ENCODE results near the gene P4HTM. TPM values are rescaled to one million over a fixed set of nuclear protein-coding genes. Genes with fewer than 3 reads are reported as not detected.

Gene P4HTM
- total and polyA plus RNA-seq, 7 experiments from 2014 or later = 19.7 to 74.7 (median 52.2) TPM

GRCh38 chr3:49005303-49005680 is 15.3 kb downstream of the P4HTM start:
- no peaks in the 10 kb centered on the region for H3K27me3 Mint-ChIP-seq
- Histone ChIP-seq H3K4me1 (ENCODE audit: control insufficient read depth in 2 of 2, insufficient read depth in 2 of 2, low read length in 2 of 2) (peaks cover 8 to 16% of the 10 kb centered on the region in 2 donors), H3K9me3 (ENCODE audit: control insufficient read depth in 2 of 3, low read length in 3 of 3) (no peaks in the 10 kb centered on the region), H3K4me3 (ENCODE audit: low read length) (no peak overlapping the region), H3K36me3 (ENCODE audit: control insufficient read depth in 2 of 3, insufficient read depth in 3 of 3, low read length in 3 of 3) (peaks cover 0 to 4% (median 0%) of the 10 kb centered on the region in 3 experiments), H3K27me3 (ENCODE audit: control insufficient read depth in 2 of 2, insufficient read depth in 2 of 2, low read length in 2 of 2) (no peaks in the 10 kb centered on the region), H3K27ac (ENCODE audit: low read depth, low read length) (no peak overlapping the region)
- H3K36me3 Mint-ChIP-seq = peaks cover 0 to 5% (median 0%) of the 10 kb centered on the region in 5 donors
- H3K4me1 Mint-ChIP-seq = peaks cover 14 to 29% (median 24%) of the 10 kb centered on the region in 7 donors
- ChIA-PET CTCF (interaction anchor here (2.3 kb wide), 1 partner anchor 16 kb away, joined by 11 read pairs; the partner anchor contains the start of gene NDUFAF3), POLR2A (interaction anchor here (0.6 to 10.4 kb wide), 5 partner anchors 10 to 88 kb away, joined by 4 to 247 read pairs (median 38); partner anchors contain the start of genes DALRD3, NDUFAF3, P4HTM and QRICH1)
- peaks cover 0 to 3% (median 0%) of the 10 kb centered on the region in 11 donors for H3K9me3 Mint-ChIP-seq
- no peak for DNase-seq
- H3K27ac Mint-ChIP-seq = peak overlapping the region in 1 of 9 donors; percentile 48
- intact Hi-C loops (cut with micrococcal nuclease) = loop anchor here (5.0 to 10.0 kb wide), 4 partner anchors 88 to 560 kb away; partner anchors contain the start of genes PFKFB4 (in 2 of the 2), ARIH2 (in 1 of the 2), ATRIP (in 1 of the 2) and CCDC51 (in 1 of the 2)
- H3K4me3 Mint-ChIP-seq = peak overlapping the region in 2 of 10 donors; percentile 14 to 45
- ATAC-seq = no peak

GRCh38 chr3:49005998-49006397 is 16.0 kb downstream of the P4HTM start:
- POLR2A ChIA-PET = interaction anchor here (0.8 to 10.4 kb wide), 8 partner anchors 8 to 334 kb away, joined by 3 to 247 read pairs (median 9); partner anchors contain the start of genes DALRD3, IMPDH2, NDUFAF3 and P4HTM
- DNase-seq = no peak
- no peak for ATAC-seq
- Histone ChIP-seq H3K4me3 (ENCODE audit: low read length) (peak overlapping the region; percentile 96), H3K36me3 (ENCODE audit: control insufficient read depth in 2 of 3, insufficient read depth in 3 of 3, low read length in 3 of 3) (peaks cover 0 to 4% (median 0%) of the 10 kb centered on the region in 3 experiments), H3K27me3 (ENCODE audit: control insufficient read depth in 2 of 2, insufficient read depth in 2 of 2, low read length in 2 of 2) (no peaks in the 10 kb centered on the region), H3K9me3 (ENCODE audit: control insufficient read depth in 2 of 3, low read length in 3 of 3) (no peaks in the 10 kb centered on the region), H3K27ac (ENCODE audit: low read depth, low read length) (no peak overlapping the region), H3K4me1 (ENCODE audit: control insufficient read depth in 2 of 2, insufficient read depth in 2 of 2, low read length in 2 of 2) (peaks cover 8 to 16% of the 10 kb centered on the region in 2 donors)
- peaks cover 0 to 3% (median 0%) of the 10 kb centered on the region in 11 donors for H3K9me3 Mint-ChIP-seq
- peak overlapping the region in 9 of 10 donors; percentile 94 to 100 (median 97) for H3K4me3 Mint-ChIP-seq
- intact Hi-C loops (cut with micrococcal nuclease) = loop anchor here (2.0 to 10.0 kb wide), 5 partner anchors 89 to 669 kb away; partner anchors contain the start of genes PFKFB4 (in 2 of the 2), APEH (in 1 of the 2), ARIH2 (in 1 of the 2) and ATRIP (in 1 of the 2)
- peak overlapping the region in 6 of 9 donors; percentile 41 to 100 (median 98) for H3K27ac Mint-ChIP-seq
- CTCF ChIA-PET = interaction anchor here (1.0 to 2.3 kb wide), 4 partner anchors 9 to 18 kb away, joined by 3 to 11 read pairs (median 9); partner anchors contain the start of gene NDUFAF3
- no peaks in the 10 kb centered on the region for H3K27me3 Mint-ChIP-seq
- H3K4me1 Mint-ChIP-seq = peaks cover 14 to 29% (median 24%) of the 10 kb centered on the region in 7 donors
- peaks cover 0 to 5% (median 0%) of the 10 kb centered on the region in 5 donors for H3K36me3 Mint-ChIP-seq

- H3K36me3 Mint-ChIP-seq = peaks cover 0 to 5% (median 0%) of the 10 kb centered on the region in 5 donors
- Histone ChIP-seq H3K27ac (ENCODE audit: low read depth, low read length) (peak overlapping the region; percentile 90), H3K27me3 (ENCODE audit: control insufficient read depth in 2 of 2, insufficient read depth in 2 of 2, low read length in 2 of 2) (no peaks in the 10 kb centered on the region), H3K4me3 (ENCODE audit: low read length) (peak overlapping the region; percentile 96), H3K9me3 (ENCODE audit: control insufficient read depth in 2 of 3, low read length in 3 of 3) (no peaks in the 10 kb centered on the region), H3K36me3 (ENCODE audit: control insufficient read depth in 2 of 3, insufficient read depth in 3 of 3, low read length in 3 of 3) (peaks cover 0 to 8% (median 0%) of the 10 kb centered on the region in 3 experiments), H3K4me1 (ENCODE audit: control insufficient read depth in 2 of 2, insufficient read depth in 2 of 2, low read length in 2 of 2) (peaks cover 8 to 16% of the 10 kb centered on the region in 2 donors)
- H3K4me1 Mint-ChIP-seq = peaks cover 14 to 29% (median 24%) of the 10 kb centered on the region in 7 donors
- ChIA-PET CTCF (interaction anchor here (0.7 to 2.3 kb wide), 16 partner anchors 10 to 462 kb away, joined by 3 to 25 read pairs (median 6); partner anchors contain the start of genes IMPDH2, KLHDC8B, NDUFAF3 and P4HTM), POLR2A (interaction anchor here (0.7 to 10.4 kb wide), 21 partner anchors 9 to 491 kb away, joined by 3 to 247 read pairs (median 5); partner anchors contain the start of genes ARIH2, DAG1, DALRD3 and IMPDH2)
- H3K9me3 Mint-ChIP-seq = peaks cover 0 to 3% (median 0%) of the 10 kb centered on the region in 11 donors
- DNase-seq (peak in 1 of 9 donors; percentile 25), ATAC-seq (no peak)
- peak overlapping the region; percentile 95 to 100 (median 98) for H3K27ac Mint-ChIP-seq
- peak overlapping the region; percentile 94 to 100 (median 98) for H3K4me3 Mint-ChIP-seq
- H3K27me3 Mint-ChIP-seq = no peaks in the 10 kb centered on the region
- intact Hi-C loops (cut with micrococcal nuclease) = loop anchor here (1.0 to 10.0 kb wide), 16 partner anchors 15 to 668 kb away; partner anchors contain the start of genes DAG1 (in 2 of the 2), PFKFB4 (in 2 of the 2), QRICH1 (in 2 of the 2) and APEH (in 1 of the 2)
Measured at GRCh38 chr3:49006408-49007067, 16.5 kb downstream of the P4HTM start.

GRCh38 chr3:49007068-49007770 is 17.2 kb downstream of the P4HTM start, which contains the start of gene WDR6:
WDR6 (plus strand) TSS chr3:49007391; CDS start chr3:49007432, 41 bp downstream.
- Mint-ChIP-seq H3K4me1 (peaks cover 14 to 34% (median 28%) of the 10 kb centered on the region in 7 donors), H3K9me3 (peaks cover 0 to 3% (median 0%) of the 10 kb centered on the region in 11 donors), H3K27ac (peak within 1 kb of the TSS; percentile 95 to 100 (median 98)), H3K27me3 (no peaks in the 10 kb centered on the region), H3K4me3 (peak within 1 kb of the TSS; percentile 94 to 100 (median 98)), H3K36me3 (peaks cover 0 to 5% (median 0%) of the 10 kb centered on the region in 5 donors)
- Histone ChIP-seq H3K4me1 (ENCODE audit: control insufficient read depth in 2 of 2, insufficient read depth in 2 of 2, low read length in 2 of 2) (peaks cover 8 to 16% of the 10 kb centered on the region in 2 donors), H3K4me3 (ENCODE audit: low read length) (peak within 1 kb of the TSS; percentile 96), H3K27me3 (ENCODE audit: control insufficient read depth in 2 of 2, insufficient read depth in 2 of 2, low read length in 2 of 2) (no peaks in the 10 kb centered on the region), H3K36me3 (ENCODE audit: control insufficient read depth in 2 of 3, insufficient read depth in 3 of 3, low read length in 3 of 3) (peaks cover 0 to 15% (median 0%) of the 10 kb centered on the region in 3 experiments), H3K9me3 (ENCODE audit: control insufficient read depth in 2 of 3, low read length in 3 of 3) (no peaks in the 10 kb centered on the region), H3K27ac (ENCODE audit: low read depth, low read length) (peak within 1 kb of the TSS; percentile 90)
- intact Hi-C loops (cut with micrococcal nuclease) = loop anchor here (1.0 to 10.0 kb wide), 16 partner anchors 14 to 668 kb away; partner anchors contain the start of genes DAG1 (in 2 of the 2), PFKFB4 (in 2 of the 2), QRICH1 (in 2 of the 2) and APEH (in 1 of the 2)
- ChIA-PET POLR2A (interaction anchor here (0.6 to 10.4 kb wide), 24 partner anchors 9 to 1330 kb away, joined by 3 to 247 read pairs (median 4); partner anchors contain the start of genes ARIH2, DAG1, DALRD3 and IMPDH2), CTCF (interaction anchor here (0.6 to 2.1 kb wide), 15 partner anchors 10 to 461 kb away, joined by 3 to 25 read pairs (median 5); partner anchors contain the start of genes IMPDH2, KLHDC8B, NDUFAF3 and P4HTM)
- peak; percentile 86 to 98 (median 96) for DNase-seq
- ATAC-seq = peak; percentile 95

- peak overlapping the region; percentile 94 to 100 (median 98) for H3K4me3 Mint-ChIP-seq
- ATAC-seq (peak; percentile 74), DNase-seq (peak; percentile 71 to 90 (median 81))
- peaks cover 8 to 16% of the 10 kb centered on the region in 2 donors for H3K4me1 ChIP-seq (ENCODE audit: control insufficient read depth in 2 of 2, insufficient read depth in 2 of 2, low read length in 2 of 2)
- ChIA-PET POLR2A (interaction anchor here (0.6 to 10.4 kb wide), 20 partner anchors 11 to 1329 kb away, joined by 3 to 247 read pairs (median 4); partner anchors contain the start of genes ARIH2, DAG1, DALRD3 and IMPDH2), CTCF (interaction anchor here (0.6 to 2.1 kb wide), 11 partner anchors 9 to 437 kb away, joined by 3 to 25 read pairs (median 8); partner anchors contain the start of genes IMPDH2, NDUFAF3 and P4HTM)
- no peaks in the 10 kb centered on the region for H3K27me3 Mint-ChIP-seq
- H3K4me3 ChIP-seq (ENCODE audit: low read length) = peak overlapping the region; percentile 96
- peaks cover 14 to 36% (median 31%) of the 10 kb centered on the region in 7 donors for H3K4me1 Mint-ChIP-seq
- peaks cover 0 to 22% (median under 1%) of the 10 kb centered on the region in 3 experiments for H3K36me3 ChIP-seq (ENCODE audit: control insufficient read depth in 2 of 3, insufficient read depth in 3 of 3, low read length in 3 of 3)
- no peaks in the 10 kb centered on the region for H3K9me3 ChIP-seq (ENCODE audit: control insufficient read depth in 2 of 3, low read length in 3 of 3)
- H3K27ac Mint-ChIP-seq = peak overlapping the region; percentile 95 to 100 (median 98)
- H3K36me3 Mint-ChIP-seq = peaks cover 0 to 5% (median 0%) of the 10 kb centered on the region in 5 donors
- intact Hi-C loops (cut with micrococcal nuclease) = loop anchor here (1.0 to 10.0 kb wide), 16 partner anchors 13 to 667 kb away; partner anchors contain the start of genes DAG1 (in 2 of the 2), PFKFB4 (in 2 of the 2), QRICH1 (in 2 of the 2) and APEH (in 1 of the 2)
- H3K27me3 ChIP-seq (ENCODE audit: control insufficient read depth in 2 of 2, insufficient read depth in 2 of 2, low read length in 2 of 2) = no peaks in the 10 kb centered on the region
- peak overlapping the region; percentile 90 for H3K27ac ChIP-seq (ENCODE audit: low read depth, low read length)
- peaks cover 0 to 3% (median 0%) of the 10 kb centered on the region in 11 donors for H3K9me3 Mint-ChIP-seq
Measured at GRCh38 chr3:49007771-49008528, 17.9 kb downstream of the P4HTM start.
